Peyer's patch (tissue), 4 donors: ENCODE data around the gene NOD1.

Experiments
- POLR2A ChIP-seq, 2 donors: fragments of 450-650 bp; IDR thresholded peaks; one replicate each; pipeline ENCODE4 v1.5.1; 2017; ENCODE audit warnings: antibody characterized with exemption in 2 of 2, mild to moderate bottlenecking in 2 of 2, moderate library complexity in 2 of 2
- TF ChIP-seq, protein P1 (sequence below), 6 experiments: fragments of 450-650 bp in 4 of 6; fragments of 200-600 bp in 2 of 6; sonication (generic) in 1 of 6; IDR thresholded peaks; one replicate each; pipeline ENCODE4 v1.5.1; 2017 to 2019; ENCODE audit warnings: antibody characterized with exemption in 6 of 6, mild to moderate bottlenecking in 3 of 6, moderate library complexity in 1 of 6

DNA sequence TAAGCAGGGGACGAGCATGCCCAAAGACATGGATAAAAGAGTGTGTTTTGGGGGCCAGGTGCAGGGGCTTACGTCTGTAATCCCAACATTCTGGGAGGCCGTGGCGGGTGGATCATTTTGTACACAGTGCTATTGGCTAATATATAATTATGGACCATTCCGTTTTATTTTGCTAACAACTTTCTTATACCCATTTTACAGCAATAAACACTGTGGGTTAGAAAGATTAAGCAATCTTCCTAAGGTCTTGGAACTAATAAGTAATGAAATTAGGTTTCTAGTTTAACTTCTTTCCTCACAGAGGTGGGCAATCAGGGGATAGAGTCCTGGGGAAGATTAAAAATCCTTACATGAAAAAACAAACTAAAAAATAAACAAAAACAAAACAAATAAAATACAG, 22.7 kb upstream of the NOD1 start:
- TF ChIP-seq, protein P1, sequence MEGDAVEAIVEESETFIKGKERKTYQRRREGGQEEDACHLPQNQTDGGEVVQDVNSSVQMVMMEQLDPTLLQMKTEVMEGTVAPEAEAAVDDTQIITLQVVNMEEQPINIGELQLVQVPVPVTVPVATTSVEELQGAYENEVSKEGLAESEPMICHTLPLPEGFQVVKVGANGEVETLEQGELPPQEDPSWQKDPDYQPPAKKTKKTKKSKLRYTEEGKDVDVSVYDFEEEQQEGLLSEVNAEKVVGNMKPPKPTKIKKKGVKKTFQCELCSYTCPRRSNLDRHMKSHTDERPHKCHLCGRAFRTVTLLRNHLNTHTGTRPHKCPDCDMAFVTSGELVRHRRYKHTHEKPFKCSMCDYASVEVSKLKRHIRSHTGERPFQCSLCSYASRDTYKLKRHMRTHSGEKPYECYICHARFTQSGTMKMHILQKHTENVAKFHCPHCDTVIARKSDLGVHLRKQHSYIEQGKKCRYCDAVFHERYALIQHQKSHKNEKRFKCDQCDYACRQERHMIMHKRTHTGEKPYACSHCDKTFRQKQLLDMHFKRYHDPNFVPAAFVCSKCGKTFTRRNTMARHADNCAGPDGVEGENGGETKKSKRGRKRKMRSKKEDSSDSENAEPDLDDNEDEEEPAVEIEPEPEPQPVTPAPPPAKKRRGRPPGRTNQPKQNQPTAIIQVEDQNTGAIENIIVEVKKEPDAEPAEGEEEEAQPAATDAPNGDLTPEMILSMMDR (IDR thresholded peaks at IDR 0.05): no peak
- TF ChIP-seq POLR2A (IDR thresholded peaks at IDR 0.05): no peak
